Measurements from ENCODE around the gene HS3ST5.
"Not testable (repeated sequence)": the region's sequence is repeated elsewhere in the genome, so short reads cannot be mapped to it uniquely, and the experiment has no call there.

Gene HS3ST5

GRCh38 chr6:114040871-114041270, 302.0 kb downstream of the HS3ST5 start:
- H3K27me3 ChIP-seq (ENCODE audit: control insufficient read depth, insufficient read depth, low read length), result no peaks in the 10 kb centered on the region
- whole genome bisulfite sequencing (ENCODE audit: insufficient coverage, insufficient read length), result no CpG with 5 or more reads among the region's 2 CpGs
- no peaks in the 10 kb centered on the region for H3K9me3 ChIP-seq (ENCODE audit: control insufficient read depth, insufficient read depth, low read length)
- H3K4me3 ChIP-seq (ENCODE audit: low read length), result no peak overlapping the region
- H3K27ac ChIP-seq (ENCODE audit: low read length), result no peak overlapping the region
- no peak for DNase-seq (ENCODE audit: low read depth, low spot score)
- H3K4me1 ChIP-seq (ENCODE audit: control insufficient read depth, insufficient read depth, low read length), result no peaks in the 10 kb centered on the region; the same call in 1 of the 2 replicates
- H3K36me3 ChIP-seq (ENCODE audit: control insufficient read depth, insufficient read depth, low read length), result no peaks in the 10 kb centered on the region

GRCh38 chr6:114039841-114040240, 303.0 kb downstream of the HS3ST5 start:
- DNase-seq (ENCODE audit: low read depth, low spot score), result no peak
- Histone ChIP-seq H3K36me3 (ENCODE audit: control insufficient read depth, insufficient read depth, low read length) (no peaks in the 10 kb centered on the region), H3K27ac (ENCODE audit: low read length) (no peak overlapping the region), H3K27me3 (ENCODE audit: control insufficient read depth, insufficient read depth, low read length) (no peaks in the 10 kb centered on the region), H3K4me1 (ENCODE audit: control insufficient read depth, insufficient read depth, low read length) (no peaks in the 10 kb centered on the region), H3K4me3 (ENCODE audit: low read length) (no peak overlapping the region), H3K9me3 (ENCODE audit: control insufficient read depth, insufficient read depth, low read length) (no peaks in the 10 kb centered on the region)
- no CpG with 5 or more reads among the region's 2 CpGs for WGBS (ENCODE audit: insufficient coverage, insufficient read length)

GRCh38 chr6:114033606-114034005, 309.2 kb downstream of the HS3ST5 start:
- H3K9me3 ChIP-seq (ENCODE audit: control insufficient read depth, insufficient read depth, low read length), result no peaks in the 10 kb centered on the region
- no peak for DNase-seq (ENCODE audit: low read depth, low spot score)
- no peaks in the 10 kb centered on the region for H3K36me3 ChIP-seq (ENCODE audit: control insufficient read depth, insufficient read depth, low read length)
- no peaks in the 10 kb centered on the region for H3K4me1 ChIP-seq (ENCODE audit: control insufficient read depth, insufficient read depth, low read length)
- H3K27me3 ChIP-seq (ENCODE audit: control insufficient read depth, insufficient read depth, low read length), result no peaks in the 10 kb centered on the region
- no peak overlapping the region for H3K27ac ChIP-seq (ENCODE audit: low read length)
- H3K4me3 ChIP-seq (ENCODE audit: low read length), result no peak overlapping the region

- H3K27me3 ChIP-seq (ENCODE audit: control insufficient read depth, insufficient read depth, low read length), result no peaks in the 10 kb centered on the region
- no peak overlapping the region for H3K27ac ChIP-seq (ENCODE audit: low read length)
- no peak for DNase-seq (ENCODE audit: low read depth, low spot score)
- no peak overlapping the region for H3K4me3 ChIP-seq (ENCODE audit: low read length)
- no peaks in the 10 kb centered on the region for H3K9me3 ChIP-seq (ENCODE audit: control insufficient read depth, insufficient read depth, low read length)
- H3K36me3 ChIP-seq (ENCODE audit: control insufficient read depth, insufficient read depth, low read length), result no peaks in the 10 kb centered on the region
- WGBS (ENCODE audit: insufficient coverage, insufficient read length), result no CpG with 5 or more reads among the region's 3 CpGs
- no peaks in the 10 kb centered on the region for H3K4me1 ChIP-seq (ENCODE audit: control insufficient read depth, insufficient read depth, low read length)
Measured at GRCh38 chr6:114032721-114033120, 310.1 kb downstream of the HS3ST5 start.

GRCh38 chr6:114030767-114031166, 312.1 kb downstream of the HS3ST5 start:
- H3K9me3 ChIP-seq (ENCODE audit: control insufficient read depth, insufficient read depth, low read length), result no peaks in the 10 kb centered on the region
- no peak overlapping the region for H3K4me3 ChIP-seq (ENCODE audit: low read length)
- no peaks in the 10 kb centered on the region for H3K4me1 ChIP-seq (ENCODE audit: control insufficient read depth, insufficient read depth, low read length)
- no CpG with 5 or more reads among the region's 6 CpGs for WGBS (ENCODE audit: insufficient coverage, insufficient read length)
- no peak for DNase-seq (ENCODE audit: low read depth, low spot score)
- H3K36me3 ChIP-seq (ENCODE audit: control insufficient read depth, insufficient read depth, low read length), result no peaks in the 10 kb centered on the region
- no peaks in the 10 kb centered on the region for H3K27me3 ChIP-seq (ENCODE audit: control insufficient read depth, insufficient read depth, low read length)
- no peak overlapping the region for H3K27ac ChIP-seq (ENCODE audit: low read length)

- no peaks in the 10 kb centered on the region for H3K9me3 ChIP-seq (ENCODE audit: control insufficient read depth, insufficient read depth, low read length)
- H3K4me3 ChIP-seq (ENCODE audit: low read length), result no peak overlapping the region
- no peaks in the 10 kb centered on the region for H3K4me1 ChIP-seq (ENCODE audit: control insufficient read depth, insufficient read depth, low read length)
- H3K36me3 ChIP-seq (ENCODE audit: control insufficient read depth, insufficient read depth, low read length), result no peaks in the 10 kb centered on the region
- no CpG with 5 or more reads among the region's 6 CpGs for WGBS (ENCODE audit: insufficient coverage, insufficient read length)
- H3K27me3 ChIP-seq (ENCODE audit: control insufficient read depth, insufficient read depth, low read length), result no peaks in the 10 kb centered on the region
- no peak overlapping the region for H3K27ac ChIP-seq (ENCODE audit: low read length)
- no peak for DNase-seq (ENCODE audit: low read depth, low spot score)
Measured at GRCh38 chr6:114024746-114025145, 318.1 kb downstream of the HS3ST5 start.

GRCh38 chr6:114020196-114020595, 322.6 kb downstream of the HS3ST5 start:
- H3K4me1 ChIP-seq (ENCODE audit: control insufficient read depth, insufficient read depth, low read length), result no peaks in the 10 kb centered on the region
- no CpG with 5 or more reads among the region's 15 CpGs for WGBS (ENCODE audit: insufficient coverage, insufficient read length)

GRCh38 chr6:114017146-114017545, 325.7 kb downstream of the HS3ST5 start:
- no CpG with 5 or more reads among the region's 6 CpGs for WGBS (ENCODE audit: insufficient coverage, insufficient read length)
- not testable (repeated sequence) for H3K4me1 ChIP-seq (ENCODE audit: control insufficient read depth, insufficient read depth, low read length); H3K27ac ChIP-seq (ENCODE audit: low read length); H3K4me3 ChIP-seq (ENCODE audit: low read length); DNase-seq (ENCODE audit: low read depth, low spot score); H3K36me3 ChIP-seq (ENCODE audit: control insufficient read depth, insufficient read depth, low read length); H3K27me3 ChIP-seq (ENCODE audit: control insufficient read depth, insufficient read depth, low read length); H3K9me3 ChIP-seq (ENCODE audit: control insufficient read depth, insufficient read depth, low read length)

More at GRCh38 chr6:114020196-114020595, 322.6 kb downstream of the HS3ST5 start:
- no peak for DNase-seq (ENCODE audit: low read depth, low spot score)
- H3K9me3 ChIP-seq (ENCODE audit: control insufficient read depth, insufficient read depth, low read length), result no peaks in the 10 kb centered on the region
- H3K4me3 ChIP-seq (ENCODE audit: low read length), result no peak overlapping the region
- H3K27ac ChIP-seq (ENCODE audit: low read length), result no peak overlapping the region
- H3K27me3 ChIP-seq (ENCODE audit: control insufficient read depth, insufficient read depth, low read length), result no peaks in the 10 kb centered on the region
- H3K36me3 ChIP-seq (ENCODE audit: control insufficient read depth, insufficient read depth, low read length), result no peaks in the 10 kb centered on the region

- no CpG with 5 or more reads among the region's 2 CpGs for WGBS (ENCODE audit: insufficient coverage, insufficient read length)
Measured at GRCh38 chr6:114014106-114014505, 328.7 kb downstream of the HS3ST5 start.

GRCh38 chr6:114011486-114011885, 331.3 kb downstream of the HS3ST5 start:
- H3K27ac ChIP-seq (ENCODE audit: low read length); H3K9me3 ChIP-seq (ENCODE audit: control insufficient read depth, insufficient read depth, low read length); DNase-seq (ENCODE audit: low read depth, low spot score); H3K4me1 ChIP-seq (ENCODE audit: control insufficient read depth, insufficient read depth, low read length); H3K36me3 ChIP-seq (ENCODE audit: control insufficient read depth, insufficient read depth, low read length); H3K4me3 ChIP-seq (ENCODE audit: low read length); H3K27me3 ChIP-seq (ENCODE audit: control insufficient read depth, insufficient read depth, low read length): not testable (repeated sequence)
- WGBS (ENCODE audit: insufficient coverage, insufficient read length), result no CpG with 5 or more reads among the region's 7 CpGs

More at GRCh38 chr6:114014106-114014505, 328.7 kb downstream of the HS3ST5 start:
- not testable (repeated sequence) for H3K27me3 ChIP-seq (ENCODE audit: control insufficient read depth, insufficient read depth, low read length); H3K4me3 ChIP-seq (ENCODE audit: low read length); H3K36me3 ChIP-seq (ENCODE audit: control insufficient read depth, insufficient read depth, low read length); H3K27ac ChIP-seq (ENCODE audit: low read length); DNase-seq (ENCODE audit: low read depth, low spot score); H3K9me3 ChIP-seq (ENCODE audit: control insufficient read depth, insufficient read depth, low read length); H3K4me1 ChIP-seq (ENCODE audit: control insufficient read depth, insufficient read depth, low read length)

GRCh38 chr6:114010540-114010939, 332.3 kb downstream of the HS3ST5 start:
- Histone ChIP-seq H3K4me3 (ENCODE audit: low read length) (no peak overlapping the region), H3K4me1 (ENCODE audit: control insufficient read depth, insufficient read depth, low read length) (peaks cover 2% of the 10 kb centered on the region; the same call in 1 of the 2 replicates), H3K27me3 (ENCODE audit: control insufficient read depth, insufficient read depth, low read length) (no peaks in the 10 kb centered on the region), H3K36me3 (ENCODE audit: control insufficient read depth, insufficient read depth, low read length) (no peaks in the 10 kb centered on the region), H3K27ac (ENCODE audit: low read length) (no peak overlapping the region), H3K9me3 (ENCODE audit: control insufficient read depth, insufficient read depth, low read length) (no peaks in the 10 kb centered on the region)
- DNase-seq (ENCODE audit: low read depth, low spot score), result no peak
- no CpG with 5 or more reads among the region's 2 CpGs for WGBS (ENCODE audit: insufficient coverage, insufficient read length)
